ENCODE data around the gene STRBP.

The STRBP gene

GRCh38 chr9:123072407-123072995 lies 195.9 kb downstream of the STRBP start:
- in situ Hi-C loops (cut with MboI; ENCODE audit: low pct_unique_long_range_greater_than_20kb, low sequenced_read_pairs, unreplicated experiment): no loop called here
- no peak for DNase-seq (ENCODE audit: low spot score)
- no peak for TF ChIP-seq CTCF (IDR thresholded peaks at IDR 0.05; ENCODE audit: extremely low read depth, insufficient read depth, missing control alignments)
